Amniotic epithelial cell (primary cell): ENCODE measurements around the gene GTF3A.

Experiments used
- DNase-seq: peaks from one replicate; pipeline ENCODE4 v3.0.0-alpha.2; 2010; ENCODE audit warnings: low read depth

The GTF3A gene

DNA sequence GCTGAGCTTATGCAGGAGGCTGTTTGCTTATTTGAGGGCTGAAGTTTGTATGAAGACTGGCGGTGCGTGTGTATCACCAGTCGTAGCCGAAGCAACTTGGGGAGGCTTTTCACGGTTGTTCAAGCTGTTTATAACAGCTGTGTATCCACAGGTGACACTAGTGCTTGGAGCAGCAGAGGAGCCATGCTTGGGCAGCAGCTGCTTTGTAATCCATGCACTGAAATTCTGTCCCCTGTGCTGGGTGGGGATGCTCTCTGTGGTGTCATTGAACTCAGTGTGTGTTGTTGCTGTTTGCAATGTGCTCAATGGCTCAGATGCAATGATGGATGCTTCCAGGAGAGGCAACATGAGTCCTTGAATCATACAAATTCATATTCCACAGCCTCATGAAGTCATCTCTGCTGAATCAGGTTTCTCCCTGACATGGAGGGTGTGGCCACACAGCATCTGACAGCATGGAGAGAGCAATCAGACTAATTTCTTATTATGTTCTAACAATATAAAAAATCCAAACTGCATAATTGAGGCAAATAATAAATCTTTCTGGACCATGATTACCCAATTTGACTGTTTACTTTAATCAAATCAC lies 18.8 kb upstream of the GTF3A start:
- DNase-seq, result no peak

GRCh38 chr13:27406178-27406939 lies 18.1 kb upstream of the GTF3A start:
- DNase-seq, result peak; percentile 45

DNA sequence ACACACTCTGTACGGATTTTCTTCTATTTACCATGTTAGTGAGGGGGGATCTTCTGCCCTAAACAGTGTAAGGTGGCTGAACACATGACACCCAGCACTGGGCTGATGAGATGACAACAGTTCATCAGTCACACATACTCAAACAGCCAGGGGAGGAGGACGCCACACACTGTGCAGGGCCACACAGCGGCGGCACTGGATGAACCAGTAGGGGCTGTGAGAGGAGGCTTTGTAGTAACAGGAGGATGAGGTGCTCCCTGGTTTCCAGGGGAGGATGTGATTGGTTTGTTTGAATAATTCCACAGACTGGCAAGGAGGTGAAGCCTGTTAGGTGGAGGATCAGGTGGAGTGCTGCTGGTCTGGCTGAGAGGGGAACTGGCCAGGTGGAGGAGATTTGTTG lies 16.3 kb upstream of the GTF3A start:
- no peak for DNase-seq

GRCh38 chr13:27409013-27409412 lies 15.4 kb upstream of the GTF3A start:
- DNase-seq, result no peak

DNA sequence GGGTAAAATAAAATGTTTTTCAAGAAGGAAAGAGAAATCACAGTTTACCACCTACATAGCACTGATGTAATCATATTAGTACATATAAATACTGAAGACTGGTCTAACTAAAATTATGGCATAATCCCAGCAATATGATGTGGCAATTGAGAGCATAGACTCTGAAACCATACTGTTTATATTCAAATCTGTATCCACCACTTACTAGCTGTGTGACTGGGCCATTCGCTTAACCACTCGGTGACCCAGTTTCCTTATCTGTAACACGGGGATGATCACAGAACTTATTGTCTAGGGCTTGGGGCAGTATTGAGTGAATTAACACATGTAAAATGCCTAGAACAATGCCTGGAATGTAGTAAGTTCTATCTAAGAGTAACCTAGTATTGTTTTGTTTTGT lies 13.1 kb upstream of the GTF3A start:
- no peak for DNase-seq

DNA sequence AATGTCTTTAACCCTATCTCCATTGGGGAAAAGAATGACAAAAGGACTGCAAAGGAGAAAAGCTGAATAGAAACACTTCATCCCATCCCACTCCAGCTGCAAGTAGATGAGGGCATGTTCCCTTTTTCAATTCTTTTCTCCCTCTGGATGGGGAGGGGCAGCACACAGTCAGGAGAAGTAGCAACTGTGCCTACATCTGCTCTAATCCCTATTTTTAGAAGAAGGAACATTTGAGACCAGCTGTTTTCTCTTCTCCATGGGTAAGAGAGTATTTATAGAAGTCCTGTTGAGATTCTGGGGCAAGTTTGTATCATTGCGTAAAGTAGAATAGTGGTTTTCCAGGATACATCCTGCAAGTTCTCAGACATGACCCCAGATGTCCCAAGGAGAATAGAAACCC lies 9.3 kb upstream of the GTF3A start:
- DNase-seq, result no peak

DNA sequence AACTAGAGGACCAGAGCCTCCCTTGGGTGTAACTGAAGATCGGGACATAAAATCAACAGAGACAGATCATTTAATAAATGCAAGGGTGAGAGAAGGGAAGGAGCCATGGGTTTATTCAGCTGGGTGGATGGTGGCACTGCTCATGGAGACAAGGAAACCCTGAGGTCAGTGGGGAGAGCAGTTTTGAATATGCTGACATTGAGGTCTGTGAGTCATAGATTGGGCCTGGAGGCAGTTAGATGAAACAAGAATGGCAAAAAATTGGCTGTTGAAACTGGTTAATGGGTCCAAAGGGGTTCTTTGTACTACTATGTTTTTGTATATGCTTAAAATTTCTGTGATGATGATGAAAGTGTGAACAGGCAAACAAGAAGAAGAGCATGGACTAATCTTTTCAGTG lies 5.1 kb upstream of the GTF3A start:
- no peak for DNase-seq

GRCh38 chr13:27421101-27421871 lies 3.1 kb upstream of the GTF3A start:
- no peak for DNase-seq

DNA sequence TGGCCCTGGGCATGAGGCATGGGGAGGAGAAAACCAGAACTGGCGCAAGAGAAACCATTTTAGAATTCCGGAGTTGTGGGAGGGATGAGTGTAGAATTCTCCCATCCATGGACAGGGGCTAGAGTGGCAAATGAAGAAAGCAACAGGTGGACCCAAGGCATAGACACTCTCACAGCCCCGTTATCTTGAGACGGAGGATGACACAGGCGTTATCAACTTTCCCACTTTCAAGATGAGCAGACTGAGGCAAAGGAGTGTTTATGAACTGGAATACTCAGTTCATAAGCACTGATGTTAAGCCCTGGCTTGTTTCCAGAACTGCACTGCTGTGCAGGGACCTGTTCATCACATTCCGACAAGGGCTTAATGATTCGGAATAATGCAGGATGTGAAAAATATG lies 1.1 kb upstream of the GTF3A start:
- no peak for DNase-seq

- DNase-seq, result no peak
Observed at GRCh38 chr13:27425158-27425917, 919 bp downstream of the GTF3A start.

GRCh38 chr13:27425918-27426630 lies 1.7 kb downstream of the GTF3A start:
- peak; percentile 85 for DNase-seq

DNA sequence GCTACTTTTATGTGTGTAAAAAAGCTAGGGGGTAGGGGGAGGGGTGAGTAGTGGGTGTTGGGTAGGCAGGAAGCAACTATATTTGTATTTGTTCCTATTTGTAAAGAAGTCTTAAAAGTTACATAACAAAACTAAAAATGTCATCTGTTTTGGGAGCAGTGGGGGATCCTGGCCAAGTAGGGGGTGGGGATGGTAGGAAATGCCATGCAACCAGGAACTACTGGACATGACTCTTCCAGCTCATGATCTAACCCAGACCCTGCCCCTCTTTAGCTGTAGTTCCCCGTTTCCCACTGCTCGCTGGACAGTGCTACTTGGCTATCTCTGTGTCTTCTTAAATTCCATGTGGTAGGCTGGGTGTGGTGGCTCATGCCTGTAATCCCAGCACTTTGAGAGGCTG lies 3.2 kb downstream of the GTF3A start:
- no peak for DNase-seq

- DNase-seq, result no peak
Observed at GRCh38 chr13:27428160-27428559, 3.7 kb downstream of the GTF3A start.

DNA sequence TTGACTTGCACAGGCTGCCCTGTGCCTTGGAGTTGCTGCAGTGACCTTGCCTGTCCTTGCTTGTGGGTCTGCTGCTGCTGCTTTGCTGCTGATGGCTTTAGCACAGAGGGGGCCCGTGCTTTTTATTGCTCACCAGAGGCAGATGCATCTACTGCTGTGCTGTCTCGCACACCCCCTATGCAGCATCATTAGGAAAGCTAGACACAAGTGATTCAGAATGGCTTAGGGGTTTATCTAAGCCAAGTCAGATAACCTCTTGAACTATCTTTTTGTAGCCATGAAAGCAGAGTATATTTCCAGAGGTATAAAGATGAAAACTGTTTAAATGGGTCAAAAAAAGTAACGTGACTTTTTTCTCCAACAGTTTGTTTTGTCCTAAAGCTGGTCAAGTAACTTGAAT lies 7.8 kb downstream of the GTF3A start:
- DNase-seq, result no peak

DNA sequence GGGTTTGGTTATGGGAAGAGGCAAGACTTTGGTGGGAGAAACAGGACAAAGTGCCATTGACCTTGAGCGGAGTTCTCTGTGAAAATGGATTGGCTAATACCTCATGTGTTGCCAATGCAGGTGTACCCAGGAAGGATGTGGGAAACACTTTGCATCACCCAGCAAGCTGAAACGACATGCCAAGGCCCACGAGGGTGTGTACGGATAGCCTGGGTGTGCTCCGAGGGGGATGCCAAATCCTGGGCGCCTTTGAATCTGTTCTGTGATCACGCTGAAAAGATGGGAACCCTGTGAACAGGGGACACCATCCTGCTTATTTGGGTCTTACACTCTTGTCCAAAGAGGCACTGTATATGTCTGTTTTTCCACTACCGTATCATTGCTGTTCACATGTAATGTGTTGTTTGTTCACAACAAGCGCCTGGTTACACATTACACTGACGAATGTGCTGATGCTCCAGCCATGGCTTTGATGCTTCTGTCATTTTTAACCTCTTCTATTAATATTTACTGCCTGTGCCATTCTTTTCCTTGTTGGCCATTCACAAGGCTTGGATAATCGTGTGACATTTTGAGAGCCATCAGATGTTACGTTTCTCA lies 8.3 kb downstream of the GTF3A start:
- no peak for DNase-seq

DNA sequence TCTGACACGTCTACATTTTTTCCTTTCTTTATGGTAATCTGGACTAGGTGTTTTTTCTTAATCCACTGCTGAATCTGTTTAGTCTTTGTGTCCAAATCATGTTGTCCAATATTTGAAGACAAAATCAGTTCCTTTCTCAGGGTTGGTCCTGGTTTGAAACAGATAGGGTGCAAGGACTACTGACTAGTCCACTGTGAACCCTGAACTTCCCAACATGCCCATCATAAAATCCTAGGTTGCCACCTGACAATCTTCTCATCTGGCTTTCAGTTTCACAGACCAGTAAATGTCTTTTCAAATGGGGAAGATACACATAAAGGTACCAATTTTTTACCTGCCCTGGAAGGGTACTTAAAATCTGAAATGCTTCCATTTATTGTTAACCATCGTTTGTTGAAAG lies 12.7 kb downstream of the GTF3A start:
- DNase-seq, result no peak

- no peak for DNase-seq
Observed at GRCh38 chr13:27440408-27440807, 16.0 kb downstream of the GTF3A start.

- DNase-seq, result peak; percentile 22
Observed at GRCh38 chr13:27442071-27442647, 17.7 kb downstream of the GTF3A start.

GRCh38 chr13:27442797-27443196 lies 18.4 kb downstream of the GTF3A start:
- no peak for DNase-seq

DNA sequence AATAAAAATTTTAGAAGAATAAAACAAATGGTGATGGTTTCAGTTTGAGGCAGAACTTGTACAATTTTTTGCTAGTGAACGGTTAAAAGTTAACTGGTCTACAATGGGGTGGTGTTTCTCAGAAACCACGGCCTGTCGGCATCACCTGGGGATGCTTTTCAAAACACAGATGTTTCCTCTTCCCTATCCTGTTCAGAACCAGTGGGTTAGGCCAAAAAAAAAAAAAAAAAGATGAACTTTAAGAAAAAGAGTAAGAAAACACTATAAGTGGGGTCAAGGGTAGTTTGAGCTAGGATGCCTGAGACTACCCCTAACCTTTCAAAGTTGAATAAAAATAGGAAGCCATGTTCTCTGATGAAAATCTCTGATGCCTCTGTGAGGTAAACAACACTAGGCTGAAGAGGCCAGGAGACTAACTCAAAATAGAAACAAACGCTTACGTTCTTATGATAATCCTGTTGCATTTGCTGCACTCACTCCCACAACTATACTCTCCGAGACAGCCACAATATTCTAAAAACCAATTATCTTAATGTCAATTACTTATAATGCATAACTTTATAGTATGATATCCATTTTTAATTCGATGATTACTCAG lies 22.7 kb downstream of the GTF3A start:
- DNase-seq, result no peak

DNA sequence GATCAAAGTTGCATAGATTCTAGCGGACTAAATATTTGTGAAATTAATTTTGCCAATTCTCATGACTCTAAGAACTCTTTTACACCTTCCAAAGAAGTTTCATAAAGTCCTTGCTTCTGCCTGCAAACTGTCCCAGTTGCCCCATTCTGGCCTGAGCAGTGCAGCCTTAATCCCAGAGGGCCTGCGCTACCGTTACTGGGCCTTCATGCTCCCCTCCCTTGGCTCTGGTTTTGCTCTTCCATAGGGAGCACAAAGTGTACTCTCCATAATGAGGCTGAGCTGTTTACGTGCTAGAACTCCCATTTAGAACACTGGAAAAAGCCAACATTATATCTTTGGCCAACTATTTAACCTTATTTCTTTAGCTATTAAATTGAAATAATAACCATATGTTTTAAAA lies 23.9 kb downstream of the GTF3A start:
- DNase-seq, result no peak
